NCI-H1048 (cell line): ENCODE results near the gene ALDH7A1.

ENCODE experiments used
- DNase-seq: peaks from one replicate; lab custom pipeline; 2025; lab: John Stamatoyannopoulos, UW

The ALDH7A1 gene

GRCh38 chr5:126508962-126509279 is 86.1 kb downstream of the ALDH7A1 start:
- DNase-seq, result no peak

DNA sequence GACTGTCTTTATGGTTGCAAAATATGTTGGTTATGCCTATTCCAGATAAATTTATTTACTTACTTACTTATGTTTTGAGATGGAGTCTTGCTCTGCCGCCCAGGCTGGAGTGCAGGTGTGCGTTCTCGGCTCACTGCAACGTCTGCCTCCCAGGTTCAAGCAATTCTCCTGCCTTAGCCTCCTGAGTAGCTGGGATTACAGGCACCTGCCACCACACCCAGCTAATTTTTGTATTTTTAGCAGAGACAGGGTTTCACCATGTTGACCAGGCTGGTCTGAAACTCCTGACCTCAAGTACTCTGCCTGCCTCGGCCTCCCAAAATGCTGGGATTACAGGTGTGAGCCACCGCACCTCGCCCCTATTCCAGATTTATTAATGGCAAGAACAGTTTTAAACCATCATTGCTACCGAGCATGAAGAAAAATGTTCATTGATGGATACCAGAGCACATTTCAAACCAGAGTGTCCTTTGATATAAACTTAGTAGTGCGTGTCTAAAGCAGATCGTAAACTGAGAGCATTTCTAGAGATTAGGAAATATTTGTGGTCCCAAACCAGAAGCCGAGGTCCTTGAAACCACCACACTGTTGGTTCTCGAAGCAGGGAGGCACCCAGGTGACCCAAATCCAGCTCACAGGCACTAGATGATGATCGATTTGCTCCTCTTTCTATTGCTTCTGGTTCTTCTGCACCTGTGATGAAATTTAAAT is 86.6 kb downstream of the ALDH7A1 start:
- no peak for DNase-seq

GRCh38 chr5:126506079-126506478 is 88.9 kb downstream of the ALDH7A1 start:
- no peak for DNase-seq

GRCh38 chr5:126503602-126504104 is 91.4 kb downstream of the ALDH7A1 start:
- DNase-seq, result no peak

DNA sequence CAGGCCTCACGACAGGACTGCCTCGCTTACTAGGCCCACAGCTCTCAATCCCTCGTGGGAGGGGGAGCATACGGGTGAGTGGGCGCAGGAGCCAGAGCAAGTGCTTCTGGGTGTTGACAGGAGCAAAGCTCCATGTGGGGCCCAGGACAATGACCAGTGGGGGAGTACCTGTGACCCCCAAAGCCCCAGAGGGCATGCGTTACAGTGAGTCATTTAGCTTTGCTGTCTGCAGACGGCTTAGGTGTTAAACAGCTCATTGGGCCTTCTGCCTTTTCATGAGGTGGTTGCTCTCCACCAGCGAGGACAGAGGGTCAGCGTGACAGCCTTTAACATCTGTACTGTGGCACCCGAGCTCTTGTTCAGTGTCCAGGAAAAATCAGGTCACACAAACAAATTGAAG is 93.6 kb downstream of the ALDH7A1 start:
- no peak for DNase-seq

- no peak for DNase-seq
Observed at GRCh38 chr5:126499853-126500342, 95.1 kb downstream of the ALDH7A1 start.

GRCh38 chr5:126499278-126499677 is 95.7 kb downstream of the ALDH7A1 start:
- no peak for DNase-seq

GRCh38 chr5:126497506-126497905 is 97.5 kb downstream of the ALDH7A1 start:
- DNase-seq, result no peak

DNA sequence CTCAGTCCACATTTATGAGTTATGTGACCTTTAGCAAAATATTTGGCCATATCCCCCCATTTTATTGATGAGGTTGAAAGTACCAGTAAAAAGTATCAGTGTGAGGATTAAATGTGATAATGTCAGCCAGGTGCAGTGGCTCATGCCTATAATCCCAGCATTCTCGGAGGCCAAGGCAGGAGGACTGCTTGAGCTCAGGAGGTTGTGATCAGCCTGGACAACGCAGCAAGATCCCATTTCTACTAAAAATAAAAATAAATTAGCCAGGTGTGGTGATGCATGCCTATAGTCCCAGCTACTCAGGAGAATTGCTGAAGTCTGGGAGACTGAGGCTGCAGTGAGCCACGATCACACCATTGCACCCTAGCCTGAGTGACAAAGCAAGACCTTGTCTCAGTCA is 100.6 kb downstream of the ALDH7A1 start:
- DNase-seq, result no peak

GRCh38 chr5:126492939-126493338 is 102.1 kb downstream of the ALDH7A1 start:
- no peak for DNase-seq

- DNase-seq, result no peak
Observed at GRCh38 chr5:126490167-126490940, 104.7 kb downstream of the ALDH7A1 start.

GRCh38 chr5:126488443-126489065 is 106.5 kb downstream of the ALDH7A1 start:
- no peak for DNase-seq

- no peak for DNase-seq
Observed at GRCh38 chr5:126487596-126487995, 107.4 kb downstream of the ALDH7A1 start.

GRCh38 chr5:126486332-126486731 is 108.7 kb downstream of the ALDH7A1 start:
- no peak for DNase-seq

- DNase-seq, result no peak
Observed at GRCh38 chr5:126484253-126484652, 110.8 kb downstream of the ALDH7A1 start.

- DNase-seq, result no peak
Observed at GRCh38 chr5:126483156-126483555, 111.9 kb downstream of the ALDH7A1 start.

GRCh38 chr5:126482591-126482990 is 112.4 kb downstream of the ALDH7A1 start:
- no peak for DNase-seq

DNA sequence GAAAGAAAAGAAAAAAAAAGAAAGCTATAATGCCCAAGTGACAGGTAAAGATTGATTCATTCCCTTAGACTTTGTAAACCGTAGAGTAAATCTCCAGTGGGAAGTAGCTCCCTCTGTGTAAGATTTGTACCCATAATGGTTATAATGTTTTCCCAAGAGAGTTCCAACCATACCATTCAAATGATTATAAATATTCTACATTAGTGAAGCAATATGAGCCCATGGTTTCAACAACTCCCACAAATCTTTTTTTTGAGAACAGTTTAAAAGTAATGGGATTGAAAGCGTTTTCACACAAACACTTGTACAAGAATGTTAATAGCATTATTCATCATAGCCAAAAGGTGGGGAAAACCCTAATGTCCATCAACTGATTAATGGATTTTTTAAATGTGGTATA is 113.8 kb downstream of the ALDH7A1 start:
- DNase-seq, result no peak
